Measurements from ENCODE around the gene FNDC3B.

FNDC3B gene

DNA sequence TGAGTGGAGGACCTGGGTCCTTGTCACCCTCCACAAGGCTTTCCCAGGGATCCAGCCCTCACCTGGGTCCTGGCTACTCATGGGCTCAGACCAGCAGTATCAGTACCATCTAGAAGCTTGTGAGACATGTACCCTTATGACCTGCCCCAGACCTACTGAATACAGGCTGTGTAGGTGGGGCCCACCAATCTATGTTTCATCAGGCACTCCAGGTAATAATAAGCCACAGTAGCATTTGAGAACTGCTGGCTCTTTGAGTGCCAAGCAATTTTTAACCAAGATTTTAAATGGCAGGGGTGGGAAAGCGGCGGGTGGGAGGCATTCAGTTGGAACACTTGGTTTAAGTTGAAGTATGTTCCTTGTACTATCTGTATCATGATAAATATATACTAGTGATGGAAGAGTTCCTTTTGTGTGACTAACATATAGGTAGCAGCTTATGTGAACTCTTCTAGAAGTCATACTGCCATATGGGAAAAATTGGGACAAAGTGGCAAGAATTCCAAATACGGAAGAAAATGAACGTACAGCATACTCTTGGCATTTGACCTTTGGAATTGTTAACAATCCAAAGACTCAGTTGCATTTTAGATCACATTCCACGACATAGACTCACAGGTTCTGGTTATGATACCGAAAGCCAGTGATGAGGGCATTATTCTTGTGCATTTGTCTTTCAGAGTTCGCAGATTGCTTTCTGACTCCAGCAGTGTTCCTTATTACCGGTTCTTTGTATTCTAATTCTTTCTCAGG lies 218.4 kb downstream of the FNDC3B start:
- no peak for DNase-seq (ENCODE audit: low read depth, low spot score)
- no peak overlapping the region for H3K4me3 ChIP-seq (ENCODE audit: low read length)

GRCh38 chr3:172258624-172259023 lies 219.2 kb downstream of the FNDC3B start:
- H3K4me3 ChIP-seq (ENCODE audit: low read length), result no peak overlapping the region
- no peak for DNase-seq (ENCODE audit: low read depth, low spot score)

GRCh38 chr3:172259111-172259541 lies 219.7 kb downstream of the FNDC3B start:
- no peak overlapping the region for H3K4me3 ChIP-seq (ENCODE audit: low read length)
- no peak for DNase-seq (ENCODE audit: low read depth, low spot score)

DNA sequence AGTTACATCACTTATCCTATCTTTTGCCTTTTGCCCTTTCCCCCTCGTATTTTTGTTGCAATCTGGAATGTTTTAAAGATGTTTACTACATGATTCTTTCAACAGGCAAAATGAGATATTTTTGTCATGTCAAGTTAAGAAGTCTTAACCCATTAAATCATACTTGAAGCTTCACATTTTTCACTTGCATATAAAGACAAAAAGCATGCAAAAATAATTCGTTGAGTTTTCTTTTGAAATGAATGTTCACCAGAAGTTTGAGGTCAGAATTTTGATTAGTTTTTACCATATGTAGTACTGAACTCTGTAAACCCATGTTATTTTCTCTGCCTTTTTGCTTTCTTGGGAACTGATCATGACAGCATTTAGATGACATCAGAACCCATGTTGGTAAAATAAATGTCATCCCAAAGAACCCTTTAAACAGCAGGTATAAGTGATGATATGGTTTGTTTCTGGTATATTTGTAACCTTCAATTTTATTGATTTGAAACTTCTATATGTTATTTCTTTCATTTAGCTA lies 220.4 kb downstream of the FNDC3B start:
- DNase-seq (ENCODE audit: low read depth, low spot score), result no peak
- H3K4me3 ChIP-seq (ENCODE audit: low read length), result no peak overlapping the region

- no peak for DNase-seq (ENCODE audit: low read depth, low spot score)
- no peak overlapping the region for H3K4me3 ChIP-seq (ENCODE audit: low read length)
These were observed 221.0 kb downstream of the FNDC3B start for GRCh38 chr3:172260381-172260780.

DNA sequence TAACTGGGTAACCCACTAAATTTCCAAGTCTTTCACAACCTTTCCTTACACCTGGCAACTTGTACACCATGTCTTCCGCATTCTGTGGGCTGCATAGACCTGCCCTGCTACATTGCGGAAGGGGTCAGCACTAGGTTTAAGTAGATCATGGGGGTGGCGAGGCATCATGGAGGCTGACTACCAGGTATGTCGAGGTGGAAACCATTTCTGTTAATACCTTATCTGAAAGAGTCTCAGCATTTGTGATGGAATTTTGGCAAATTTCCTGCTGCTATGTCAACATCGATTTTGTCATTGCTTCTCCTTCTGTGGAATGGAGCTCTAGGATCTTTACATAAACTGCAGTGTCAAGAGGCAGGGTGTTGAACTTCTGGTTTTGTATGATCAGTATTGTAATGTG lies 221.7 kb downstream of the FNDC3B start:
- DNase-seq (ENCODE audit: low read depth, low spot score), result no peak
- H3K4me3 ChIP-seq (ENCODE audit: low read length), result no peak overlapping the region

DNA sequence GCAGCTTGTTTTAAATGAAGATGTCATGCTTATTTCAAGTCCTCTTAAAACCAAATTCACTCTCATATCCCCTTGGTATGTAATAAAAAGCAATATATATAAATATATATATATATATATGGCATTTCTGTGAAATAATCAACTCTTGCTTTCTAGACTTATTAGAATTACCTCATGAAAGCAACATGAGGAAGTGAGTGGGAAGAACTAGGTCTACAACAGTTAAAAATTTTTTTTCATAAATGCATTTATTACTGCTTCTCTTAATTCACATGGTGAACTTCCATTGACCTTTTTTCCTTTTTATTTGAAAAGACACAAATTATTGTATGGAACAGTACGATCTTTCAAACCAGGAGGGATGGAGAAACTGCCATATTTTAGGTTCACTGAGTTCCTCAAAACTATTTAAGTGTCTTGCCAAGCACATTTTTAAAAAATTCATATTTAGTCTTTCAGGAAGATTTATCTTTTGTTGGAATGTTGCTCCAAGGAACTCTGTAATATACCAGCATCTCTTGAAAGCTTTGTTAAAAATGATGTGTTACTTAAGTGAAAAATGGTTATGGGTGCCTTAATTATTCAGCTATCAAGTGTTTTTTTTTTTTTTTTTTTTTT lies 223.7 kb downstream of the FNDC3B start:
- no peak for DNase-seq (ENCODE audit: low read depth, low spot score)
- no peak overlapping the region for H3K4me3 ChIP-seq (ENCODE audit: low read length)

GRCh38 chr3:172263781-172264486 lies 224.6 kb downstream of the FNDC3B start:
- no peak for DNase-seq (ENCODE audit: low read depth, low spot score)

DNA sequence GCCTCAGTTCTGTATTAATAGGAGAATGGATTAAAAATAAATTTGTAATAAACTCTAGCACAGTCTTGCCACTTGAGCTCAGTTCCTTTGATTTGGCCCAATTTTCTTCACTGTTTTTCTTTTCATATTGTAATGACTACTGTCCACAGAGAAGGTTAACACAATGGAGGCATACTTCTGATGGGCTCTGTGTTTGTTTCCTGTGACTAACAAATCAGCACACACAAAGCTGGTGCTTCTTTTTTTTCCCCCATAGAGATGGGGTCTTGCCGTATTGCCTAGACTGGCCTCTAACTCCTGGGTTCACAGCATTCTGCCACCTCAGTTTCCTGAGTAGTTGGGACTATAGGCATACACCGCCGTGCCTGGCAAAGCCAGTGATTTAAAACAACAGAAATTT lies 226.7 kb downstream of the FNDC3B start:
- no peak for DNase-seq (ENCODE audit: low read depth, low spot score)
- no peak overlapping the region for H3K4me3 ChIP-seq (ENCODE audit: low read length)

More at GRCh38 chr3:172263781-172264486, 224.6 kb downstream of the FNDC3B start:
- no peak overlapping the region for H3K4me3 ChIP-seq (ENCODE audit: low read length)

- no peak overlapping the region for H3K4me3 ChIP-seq (ENCODE audit: low read length)
- no peak for DNase-seq (ENCODE audit: low read depth, low spot score)
These were observed 229.0 kb downstream of the FNDC3B start for GRCh38 chr3:172268425-172268824.

DNA sequence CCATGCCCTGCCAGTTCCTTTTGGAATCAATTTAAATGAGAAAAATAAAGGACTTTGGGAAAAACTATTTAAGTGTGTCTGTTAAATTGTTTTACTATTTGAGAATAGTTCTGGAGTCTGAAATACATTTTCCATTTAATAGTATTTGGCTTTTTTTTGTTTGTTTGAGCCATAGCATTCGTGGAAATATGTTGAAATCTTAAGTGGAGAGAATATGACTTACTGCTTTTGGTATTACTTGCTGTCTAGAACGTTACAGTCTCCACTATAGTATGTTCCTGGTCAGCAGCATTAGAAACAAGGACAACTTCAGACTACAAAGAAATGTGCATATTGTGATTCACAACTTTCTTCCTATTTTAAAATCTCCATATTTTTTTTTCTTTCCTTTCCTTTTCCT lies 229.5 kb downstream of the FNDC3B start:
- H3K4me3 ChIP-seq (ENCODE audit: low read length), result no peak overlapping the region
- DNase-seq (ENCODE audit: low read depth, low spot score), result no peak

DNA sequence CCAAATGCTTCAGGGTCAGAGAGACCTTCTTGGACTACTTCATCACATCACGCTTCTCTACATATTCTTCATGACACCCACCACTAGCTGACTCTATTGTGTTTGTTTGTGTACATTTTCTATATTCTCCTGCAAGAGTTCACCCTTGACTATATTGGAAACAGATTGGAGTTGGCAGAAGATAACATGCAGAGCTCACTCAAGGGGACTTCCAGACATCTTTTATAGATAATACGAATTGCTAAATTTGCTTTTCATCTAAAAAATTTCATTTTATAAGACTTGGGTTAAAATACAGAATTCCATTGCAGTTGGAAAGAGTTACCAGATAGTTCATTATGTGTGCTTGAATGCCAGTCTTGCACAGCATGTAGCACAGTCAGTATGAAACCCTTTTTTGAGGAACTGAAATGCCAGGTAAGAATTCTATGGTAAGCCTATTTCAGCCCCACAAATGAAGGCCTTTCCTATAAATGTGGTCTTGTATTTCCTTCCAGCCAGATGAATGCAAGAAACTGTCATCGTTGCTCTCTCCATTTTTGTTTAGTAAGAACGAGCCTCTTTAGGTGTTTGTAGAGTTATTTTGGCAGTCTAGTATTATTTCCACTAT lies 231.3 kb downstream of the FNDC3B start:
- no peak overlapping the region for H3K4me3 ChIP-seq (ENCODE audit: low read length)
- no peak for DNase-seq (ENCODE audit: low read depth, low spot score)

DNA sequence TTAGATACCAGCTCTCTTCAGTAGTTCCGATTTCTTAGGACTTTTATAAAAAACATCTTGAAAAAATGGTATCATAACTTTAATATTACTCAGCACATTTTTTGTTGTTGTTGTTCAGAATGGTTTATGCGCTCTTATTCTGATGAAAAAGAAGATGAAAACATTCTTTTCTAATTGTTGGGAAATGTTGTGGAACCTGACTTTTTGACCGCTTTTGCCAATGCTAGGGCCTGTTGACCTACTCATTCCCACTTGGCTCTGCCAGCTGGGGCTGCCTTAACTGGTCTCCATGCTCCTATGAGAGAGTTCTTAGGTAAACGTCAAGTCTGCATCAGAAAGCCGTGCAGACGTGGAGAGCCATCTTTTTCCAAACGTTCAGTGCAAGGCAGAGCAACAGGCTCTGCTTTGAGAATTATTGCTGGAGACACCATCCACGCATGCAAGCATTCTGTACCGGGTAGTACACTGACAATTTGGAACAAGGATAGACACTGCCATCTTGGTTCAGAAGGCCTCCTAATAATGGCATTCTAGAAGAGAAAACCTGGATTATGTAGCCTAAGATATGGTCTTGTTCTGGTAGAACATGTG lies 232.1 kb downstream of the FNDC3B start:
- no peak for DNase-seq (ENCODE audit: low read depth, low spot score)
- H3K4me3 ChIP-seq (ENCODE audit: low read length), result no peak overlapping the region

DNA sequence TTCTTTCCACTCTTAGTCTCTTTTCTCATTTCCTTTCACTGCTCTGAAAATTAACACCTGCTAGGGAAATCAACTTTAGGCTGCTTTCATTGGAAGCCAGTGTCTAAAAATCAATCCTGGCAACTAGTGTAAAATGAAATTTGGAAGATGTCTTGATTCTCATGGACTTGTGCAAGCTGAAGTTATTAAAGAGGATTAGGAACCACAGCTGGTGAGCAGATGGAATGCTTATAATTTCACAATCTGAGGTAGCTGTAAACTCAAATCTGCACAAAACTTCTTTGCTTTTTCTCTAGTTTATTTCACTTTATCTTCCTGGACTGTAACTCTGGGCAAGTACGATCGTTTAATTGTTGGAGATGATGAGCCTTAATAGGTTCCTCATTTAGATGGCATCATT lies 233.3 kb downstream of the FNDC3B start:
- DNase-seq (ENCODE audit: low read depth, low spot score), result no peak
- no peak overlapping the region for H3K4me3 ChIP-seq (ENCODE audit: low read length)

DNA sequence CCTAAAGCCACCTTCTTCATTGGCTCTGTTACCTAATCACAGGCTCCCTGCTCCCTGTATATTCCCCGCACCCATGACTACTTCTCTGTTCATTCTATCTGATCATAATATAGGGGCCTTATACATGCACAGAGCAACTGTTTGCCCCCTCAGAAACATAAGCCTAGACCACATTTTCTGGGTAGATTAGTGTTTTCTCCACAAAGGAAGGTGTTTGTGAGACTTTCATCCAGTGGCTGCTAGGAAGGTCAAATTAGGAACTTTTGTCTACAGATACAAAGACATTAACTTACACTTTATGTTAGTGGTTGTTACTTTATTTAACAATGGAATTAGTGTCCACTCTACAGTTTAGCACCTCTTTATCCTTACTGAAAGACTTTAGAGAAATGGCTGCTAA lies 234.0 kb downstream of the FNDC3B start:
- no peak overlapping the region for H3K4me3 ChIP-seq (ENCODE audit: low read length)
- DNase-seq (ENCODE audit: low read depth, low spot score), result no peak

GRCh38 chr3:172274906-172275305 lies 235.5 kb downstream of the FNDC3B start:
- DNase-seq (ENCODE audit: low read depth, low spot score), result no peak
- no peak overlapping the region for H3K4me3 ChIP-seq (ENCODE audit: low read length)

- no peak overlapping the region for H3K4me3 ChIP-seq (ENCODE audit: low read length)
- no peak for DNase-seq (ENCODE audit: low read depth, low spot score)
These were observed 236.2 kb downstream of the FNDC3B start for GRCh38 chr3:172275586-172275985.

DNA sequence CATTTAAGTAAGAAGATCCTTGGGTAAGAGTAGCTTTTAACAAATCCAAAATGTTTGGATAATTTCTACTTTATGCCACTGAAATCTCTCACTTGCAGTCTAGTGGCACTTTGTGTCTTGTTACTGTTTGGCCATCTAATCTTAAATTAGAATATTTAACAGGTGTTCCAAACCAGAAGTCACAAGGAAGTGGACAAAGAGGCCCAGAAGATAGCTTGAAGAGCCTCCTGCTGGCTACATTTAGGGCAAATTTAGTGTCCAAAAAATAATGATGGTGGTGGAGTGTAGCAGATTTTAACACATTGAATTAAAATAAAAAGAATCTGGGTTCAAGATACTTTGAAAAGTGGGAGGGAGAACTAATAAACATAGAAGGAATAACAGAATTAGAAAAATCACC lies 236.7 kb downstream of the FNDC3B start:
- no peak for DNase-seq (ENCODE audit: low read depth, low spot score)
- H3K4me3 ChIP-seq (ENCODE audit: low read length), result no peak overlapping the region

DNA sequence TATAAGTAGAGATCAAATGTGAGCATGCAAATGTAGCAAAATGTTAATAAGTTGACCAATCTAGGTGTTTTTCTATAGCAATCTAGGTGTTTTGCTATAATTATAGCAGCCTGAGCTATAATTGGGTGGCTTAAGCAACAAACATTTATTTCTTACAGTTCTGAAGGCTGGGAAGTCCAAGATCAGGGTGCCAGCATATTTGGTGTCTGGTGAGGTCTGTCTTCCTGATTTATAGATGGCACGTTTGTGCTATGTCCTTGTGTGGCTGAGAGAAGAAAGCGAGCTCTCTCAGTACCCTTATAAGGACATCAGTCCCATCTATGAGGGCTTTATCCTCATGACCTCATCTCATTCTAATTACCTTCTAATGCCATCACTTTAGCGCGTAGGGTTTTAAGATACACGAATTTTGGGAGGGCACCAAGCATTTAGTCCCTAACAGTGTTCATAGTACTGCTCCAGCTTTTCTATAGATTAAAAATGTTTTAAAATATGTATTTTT lies 237.8 kb downstream of the FNDC3B start:
- no peak for DNase-seq (ENCODE audit: low read depth, low spot score)
- H3K4me3 ChIP-seq (ENCODE audit: low read length), result no peak overlapping the region
